Measurements from ENCODE around the gene RNF5. TPM values are rescaled to one million over a fixed set of nuclear protein-coding genes. Genes with fewer than 3 reads are reported as not detected.
"Not testable (repeated sequence)": the region's sequence is repeated elsewhere in the genome, so short reads cannot be mapped to it uniquely, and the experiment has no call there.

RNF5 gene
- total RNA-seq, 1 experiment from 2014 or later = 82.3 TPM

- Histone ChIP-seq H3K27ac (ENCODE audit: low read length) (no peak overlapping the region; the same call in 1 of the 2 replicates), H3K4me1 (ENCODE audit: control insufficient read depth, insufficient read depth, low read length) (peaks cover 13% of the 10 kb centered on the region), H3K9me3 (ENCODE audit: control insufficient read depth, insufficient read depth, low read depth, low read length) (no peaks in the 10 kb centered on the region), H3K4me3 (ENCODE audit: low read depth in 2 of 2, low read length in 2 of 2) (no peak overlapping the region), H3K27me3 (ENCODE audit: control insufficient read depth, insufficient read depth, low read length) (no peaks in the 10 kb centered on the region), H3K36me3 (ENCODE audit: control insufficient read depth, insufficient read depth, low read length) (no peaks in the 10 kb centered on the region; the same call in 1 of the 2 replicates)
- TF ChIP-seq REST (IDR thresholded peaks at IDR 0.05; ENCODE audit: insufficient read depth in 1 of 2, low read depth in 2 of 2, low read length in 1 of 2) = no peak
- no peak for TF ChIP-seq TCF7L2 (IDR thresholded peaks at IDR 0.05; ENCODE audit: low read depth, low read length)
- TF ChIP-seq SIN3A (IDR thresholded peaks at IDR 0.05; ENCODE audit: borderline replicate concordance, insufficient read depth, low read depth, low read length) = no peak
- no peak for TF ChIP-seq POLR2AphosphoS5 (IDR thresholded peaks at IDR 0.05; ENCODE audit: low read depth, low read length)
- TF ChIP-seq CTCF (IDR thresholded peaks at IDR 0.05) = no peak
- DNase-seq (ENCODE audit: low read depth, low spot score) = no peak
- BruUV-seq (replicated peaks) = no TSS peak
- ChIA-PET POLR2A (no interaction called here), CTCF (no interaction called here)
- in situ Hi-C loops (cut with HindIII; ENCODE audit: low pct_unique_long_range_greater_than_20kb, low sequenced_read_pairs) = no loop called here
- intact Hi-C loops (cut with micrococcal nuclease; ENCODE audit: unreplicated experiment) = no loop called here
- no peak for ATAC-seq
Observed at GRCh38 chr6:32183483-32184083, 5.4 kb downstream of the RNF5 start.

- Histone ChIP-seq H3K36me3 (ENCODE audit: control insufficient read depth, insufficient read depth, low read length) (no peaks in the 10 kb centered on the region; the same call in 1 of the 2 replicates), H3K27me3 (ENCODE audit: control insufficient read depth, insufficient read depth, low read length) (no peaks in the 10 kb centered on the region), H3K9me3 (ENCODE audit: control insufficient read depth, insufficient read depth, low read depth, low read length) (no peaks in the 10 kb centered on the region), H3K27ac (ENCODE audit: low read length) (peak within 1 kb of the TSS; percentile 45; the same call in 1 of the 2 replicates), H3K4me1 (ENCODE audit: control insufficient read depth, insufficient read depth, low read length) (peaks cover 16% of the 10 kb centered on the region), H3K4me3 (ENCODE audit: low read depth in 2 of 2, low read length in 2 of 2) (no peak within 1 kb of the TSS)
- DNase-seq (ENCODE audit: low read depth, low spot score) (no peak), ATAC-seq (no peak)
- ChIA-PET POLR2A (no interaction called here), CTCF (no interaction called here)
- no TSS peak for BruUV-seq (replicated peaks)
- in situ Hi-C loops (cut with HindIII; ENCODE audit: low pct_unique_long_range_greater_than_20kb, low sequenced_read_pairs) = no loop called here
- no peak for TF ChIP-seq POLR2AphosphoS5 (IDR thresholded peaks at IDR 0.05; ENCODE audit: low read depth, low read length)
- TF ChIP-seq TCF7L2 (IDR thresholded peaks at IDR 0.05; ENCODE audit: low read depth, low read length) = no peak
- intact Hi-C loops (cut with micrococcal nuclease; ENCODE audit: unreplicated experiment) = no loop called here
Observed at GRCh38 chr6:32184084-32184640, 6.0 kb downstream of the RNF5 start, which contains the start of gene AGER. Gene AGER, minus strand, starts transcription at chr6:32184253. Its CDS starts 31 bp downstream, at chr6:32184222.

DNA sequence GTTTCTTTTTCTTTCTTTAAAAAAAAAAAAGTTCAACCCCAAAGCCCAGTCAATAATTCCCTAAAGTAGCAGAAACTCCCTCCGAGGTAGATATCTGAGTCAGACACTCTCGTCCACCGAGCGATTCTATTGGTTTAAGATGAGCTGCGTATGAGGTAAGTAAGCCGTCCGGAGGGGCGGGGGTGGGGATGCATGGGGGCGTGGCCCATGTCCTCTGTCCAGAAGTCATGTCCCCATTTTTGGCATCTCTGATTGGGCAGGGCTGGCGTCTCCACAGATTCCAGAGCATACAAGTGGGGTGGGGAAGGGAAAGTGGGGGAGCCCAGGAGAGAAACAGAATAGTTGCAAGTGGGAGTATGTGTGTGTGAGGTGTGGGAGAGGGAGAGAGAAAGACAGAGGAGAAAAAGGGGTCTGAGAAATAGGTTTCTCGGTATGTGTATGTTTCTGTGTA lies 7.5 kb downstream of the RNF5 start:
- DNase-seq (ENCODE audit: low read depth, low spot score); H3K4me3 ChIP-seq (ENCODE audit: low read depth in 2 of 2, low read length in 2 of 2); intact Hi-C loops (cut with micrococcal nuclease; ENCODE audit: unreplicated experiment); in situ Hi-C loops (cut with HindIII; ENCODE audit: low pct_unique_long_range_greater_than_20kb, low sequenced_read_pairs); BruUV-seq (replicated peaks); H3K27ac ChIP-seq (ENCODE audit: low read length); H3K27me3 ChIP-seq (ENCODE audit: control insufficient read depth, insufficient read depth, low read length); H3K9me3 ChIP-seq (ENCODE audit: control insufficient read depth, insufficient read depth, low read depth, low read length); H3K36me3 ChIP-seq (ENCODE audit: control insufficient read depth, insufficient read depth, low read length): not testable (repeated sequence)
- ATAC-seq = peak; percentile 68
- CTCF ChIA-PET = interaction anchor here (0.6 to 0.9 kb wide), 5 partner anchors 9 to 603 kb away, joined by 3 to 7 read pairs (median 3); no protein-coding TSS in a partner anchor
- H3K4me1 ChIP-seq (ENCODE audit: control insufficient read depth, insufficient read depth, low read length) = peaks cover 17% of the 10 kb centered on the region
- POLR2A ChIA-PET = interaction anchor here (0.6 to 0.7 kb wide), 2 partner anchors 22 to 48 kb away, joined by 3 to 7 read pairs; no protein-coding TSS in a partner anchor

GRCh38 chr6:32186151-32186840 lies 8.1 kb downstream of the RNF5 start:
- H3K9me3 ChIP-seq (ENCODE audit: control insufficient read depth, insufficient read depth, low read depth, low read length); BruUV-seq (replicated peaks); in situ Hi-C loops (cut with HindIII; ENCODE audit: low pct_unique_long_range_greater_than_20kb, low sequenced_read_pairs); ATAC-seq; H3K27me3 ChIP-seq (ENCODE audit: control insufficient read depth, insufficient read depth, low read length); intact Hi-C loops (cut with micrococcal nuclease; ENCODE audit: unreplicated experiment); H3K36me3 ChIP-seq (ENCODE audit: control insufficient read depth, insufficient read depth, low read length); DNase-seq (ENCODE audit: low read depth, low spot score); H3K27ac ChIP-seq (ENCODE audit: low read length); H3K4me3 ChIP-seq (ENCODE audit: low read depth in 2 of 2, low read length in 2 of 2): not testable (repeated sequence)
- ChIA-PET CTCF (interaction anchor here (0.7 to 0.9 kb wide), 3 partner anchors 9 to 599 kb away, joined by 3 to 7 read pairs (median 3); no protein-coding TSS in a partner anchor), POLR2A (interaction anchor here (0.7 kb wide), 1 partner anchor 48 kb away, joined by 7 read pairs; no protein-coding TSS in a partner anchor)
- peaks cover 22% of the 10 kb centered on the region for H3K4me1 ChIP-seq (ENCODE audit: control insufficient read depth, insufficient read depth, low read length)

All from Panc1 (cell line).